Peyer's patch (tissue), 4 donors: ENCODE measurements around the gene KHDRBS1. TPM values are rescaled to one million over a fixed set of nuclear protein-coding genes. Genes with fewer than 3 reads are reported as not detected.

Experiments
- DNase-seq, 3 donors: peaks; one replicate each; pipeline ENCODE4 v3.0.0-alpha.2; 2017 to 2019
- H3K27ac ChIP-seq, 4 donors: fragments of 200-600 bp; sonication (generic); one replicate each; pipeline ENCODE4 v1.5.1; 2016 to 2019
- H3K27me3 ChIP-seq, 2 donors: fragments of 200-600 bp; sonication (generic); one replicate each; pipeline ENCODE4 v1.5.1; 2019
- H3K36me3 ChIP-seq, 3 donors: fragments of 200-600 bp; sonication (generic); one replicate each; pipeline ENCODE4 v1.5.1; 2016 to 2019
- H3K4me1 ChIP-seq, 4 donors: fragments of 200-600 bp; sonication (generic); one replicate each; pipeline ENCODE4 v1.5.1; 2016 to 2019
- H3K4me3 ChIP-seq, 4 donors: fragments of 200-600 bp; sonication (generic); 1 replicate in 3 of 4; 2 replicates in 1 of 4; pipeline ENCODE4 v1.5.1; 2016 to 2019; ENCODE audit warnings: mild to moderate bottlenecking in 1 of 4
- H3K9me3 ChIP-seq, 4 donors: fragments of 200-600 bp; sonication (generic); one replicate each; pipeline ENCODE4 v1.5.1; 2016 to 2019; ENCODE audit warnings: mild to moderate bottlenecking in 1 of 4
- POLR2A ChIP-seq, 2 donors: fragments of 450-650 bp; IDR thresholded peaks; one replicate each; pipeline ENCODE4 v1.5.1; 2017; ENCODE audit warnings: antibody characterized with exemption in 2 of 2, mild to moderate bottlenecking in 2 of 2, moderate library complexity in 2 of 2
- total RNA-seq, 4 donors: library from RNA; depleted of rRNA; stranded (reverse); fragments of >200 nt; gene quantifications; one replicate each; pipeline ENCODE4 v1.1.0, GENCODE V29; 2016
- TF ChIP-seq, protein P1 (sequence below), 6 experiments: fragments of 450-650 bp in 4 of 6; fragments of 200-600 bp in 2 of 6; sonication (generic) in 1 of 6; IDR thresholded peaks; one replicate each; pipeline ENCODE4 v1.5.1; 2017 to 2019; ENCODE audit warnings: antibody characterized with exemption in 6 of 6, mild to moderate bottlenecking in 3 of 6, moderate library complexity in 1 of 6

Gene KHDRBS1
- total RNA-seq, 4 donors from 2014 or later = 54.2 to 97.4 (median 59.7) TPM

DNA sequence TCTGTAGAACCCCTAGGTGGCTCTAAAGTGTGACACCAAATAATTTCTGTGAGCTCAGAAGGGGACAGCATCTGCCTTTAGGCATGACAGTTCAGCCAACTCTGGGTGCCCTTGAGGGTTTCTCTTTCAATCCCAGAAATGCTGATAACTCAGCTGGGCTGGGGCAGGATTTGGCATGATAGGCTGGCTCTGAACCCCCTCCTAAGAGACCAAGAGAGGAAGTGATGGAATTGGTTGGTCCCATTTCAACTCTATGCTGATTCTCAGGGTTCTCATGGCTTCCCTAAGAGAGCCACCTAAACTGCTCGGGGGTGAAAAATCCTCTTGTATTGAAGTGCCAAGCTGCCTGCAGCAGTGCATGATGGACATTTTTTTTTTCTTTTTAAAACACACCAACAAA lies 30.6 kb downstream of the KHDRBS1 start:
- Histone ChIP-seq H3K36me3 (peaks cover 0 to 46% (median 0%) of the 10 kb centered on the region in 3 donors), H3K4me1 (no peaks in the 10 kb centered on the region), H3K9me3 (no peaks in the 10 kb centered on the region), H3K27ac (no peak overlapping the region), H3K4me3 (no peak overlapping the region), H3K27me3 (no peaks in the 10 kb centered on the region)
- DNase-seq = no peak
- TF ChIP-seq, protein P1, sequence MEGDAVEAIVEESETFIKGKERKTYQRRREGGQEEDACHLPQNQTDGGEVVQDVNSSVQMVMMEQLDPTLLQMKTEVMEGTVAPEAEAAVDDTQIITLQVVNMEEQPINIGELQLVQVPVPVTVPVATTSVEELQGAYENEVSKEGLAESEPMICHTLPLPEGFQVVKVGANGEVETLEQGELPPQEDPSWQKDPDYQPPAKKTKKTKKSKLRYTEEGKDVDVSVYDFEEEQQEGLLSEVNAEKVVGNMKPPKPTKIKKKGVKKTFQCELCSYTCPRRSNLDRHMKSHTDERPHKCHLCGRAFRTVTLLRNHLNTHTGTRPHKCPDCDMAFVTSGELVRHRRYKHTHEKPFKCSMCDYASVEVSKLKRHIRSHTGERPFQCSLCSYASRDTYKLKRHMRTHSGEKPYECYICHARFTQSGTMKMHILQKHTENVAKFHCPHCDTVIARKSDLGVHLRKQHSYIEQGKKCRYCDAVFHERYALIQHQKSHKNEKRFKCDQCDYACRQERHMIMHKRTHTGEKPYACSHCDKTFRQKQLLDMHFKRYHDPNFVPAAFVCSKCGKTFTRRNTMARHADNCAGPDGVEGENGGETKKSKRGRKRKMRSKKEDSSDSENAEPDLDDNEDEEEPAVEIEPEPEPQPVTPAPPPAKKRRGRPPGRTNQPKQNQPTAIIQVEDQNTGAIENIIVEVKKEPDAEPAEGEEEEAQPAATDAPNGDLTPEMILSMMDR (IDR thresholded peaks at IDR 0.05) = no peak
- TF ChIP-seq POLR2A (IDR thresholded peaks at IDR 0.05) = no peak

DNA sequence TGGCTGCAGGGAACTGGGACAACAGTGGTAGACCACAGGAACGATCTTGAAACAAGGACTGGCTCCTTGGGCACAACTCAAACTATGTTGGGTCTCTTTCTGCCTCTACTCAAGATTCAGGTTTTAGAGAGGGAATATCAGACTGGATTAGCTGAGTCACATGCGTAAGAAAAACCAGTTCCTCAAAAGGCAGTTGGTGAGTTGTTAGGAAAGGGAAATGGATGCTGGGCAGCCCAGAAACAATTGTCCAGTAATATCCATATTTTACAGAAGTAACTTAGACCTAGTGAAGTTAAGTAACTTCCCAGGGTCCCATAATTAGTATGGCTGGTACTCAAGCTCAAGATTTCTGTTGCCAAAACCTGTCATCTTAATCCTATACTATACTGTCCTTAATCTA lies 32.1 kb downstream of the KHDRBS1 start:
- TF ChIP-seq, protein P1 (IDR thresholded peaks at IDR 0.05) = no peak
- TF ChIP-seq POLR2A (IDR thresholded peaks at IDR 0.05) = no peak

DNA sequence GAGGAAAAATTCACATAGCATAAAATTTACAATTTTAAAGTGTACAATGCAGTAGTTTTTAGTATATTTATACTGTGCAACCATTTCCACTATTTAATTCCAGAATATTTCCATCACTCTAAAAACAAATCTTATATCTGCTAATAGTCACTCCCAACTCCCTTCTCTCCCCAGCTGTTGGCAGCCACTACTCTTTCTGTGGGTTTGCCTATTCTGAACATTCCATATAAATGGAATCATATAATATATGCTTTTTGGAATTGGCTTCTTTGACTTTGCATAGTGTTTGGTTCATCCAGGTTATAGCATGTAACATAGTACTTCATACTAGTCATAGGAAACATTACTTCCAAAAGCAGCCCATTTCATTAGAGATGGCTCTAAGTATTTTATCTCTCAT lies 34.0 kb downstream of the KHDRBS1 start:
- Histone ChIP-seq H3K27me3 (no peaks in the 10 kb centered on the region), H3K4me1 (no peaks in the 10 kb centered on the region), H3K4me3 (no peak overlapping the region), H3K36me3 (peaks cover 0 to 40% (median 0%) of the 10 kb centered on the region in 3 donors), H3K27ac (no peak overlapping the region), H3K9me3 (no peaks in the 10 kb centered on the region)
- TF ChIP-seq, protein P1 (IDR thresholded peaks at IDR 0.05) = no peak
- no peak for TF ChIP-seq POLR2A (IDR thresholded peaks at IDR 0.05)
- DNase-seq = no peak

More for the DNA sequence above, 32.1 kb downstream of the KHDRBS1 start:
- H3K4me1 ChIP-seq = no peaks in the 10 kb centered on the region
- peaks cover 0 to 43% (median 0%) of the 10 kb centered on the region in 3 donors for H3K36me3 ChIP-seq
- no peak for DNase-seq
- no peak overlapping the region for H3K27ac ChIP-seq
- H3K27me3 ChIP-seq = no peaks in the 10 kb centered on the region
- no peaks in the 10 kb centered on the region for H3K9me3 ChIP-seq
- no peak overlapping the region for H3K4me3 ChIP-seq

DNA sequence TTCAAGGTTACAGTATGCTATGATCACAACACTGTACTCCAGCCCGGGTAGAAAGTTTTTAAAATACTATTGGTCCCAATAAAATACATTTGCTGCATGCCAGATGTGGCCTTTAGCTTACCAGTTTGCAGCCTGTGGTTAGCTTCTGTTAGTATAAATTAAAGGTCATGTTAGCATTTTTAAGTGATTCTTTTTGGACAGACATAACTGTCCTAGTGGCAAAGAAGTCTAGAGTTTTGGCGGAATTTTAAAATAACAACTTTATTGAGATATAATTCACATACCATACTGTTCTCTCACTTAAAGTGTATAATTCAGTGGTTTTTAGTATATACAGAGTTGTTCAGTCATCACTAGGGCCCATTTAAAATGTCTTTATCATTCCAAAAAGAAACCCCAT lies 34.8 kb downstream of the KHDRBS1 start:
- Histone ChIP-seq H3K36me3 (peaks cover 0 to 41% (median 0%) of the 10 kb centered on the region in 3 donors), H3K4me1 (no peaks in the 10 kb centered on the region), H3K9me3 (no peaks in the 10 kb centered on the region), H3K27ac (no peak overlapping the region), H3K4me3 (no peak overlapping the region), H3K27me3 (no peaks in the 10 kb centered on the region)
- DNase-seq = no peak
- TF ChIP-seq, protein P1 (IDR thresholded peaks at IDR 0.05) = no peak
- no peak for TF ChIP-seq POLR2A (IDR thresholded peaks at IDR 0.05)

DNA sequence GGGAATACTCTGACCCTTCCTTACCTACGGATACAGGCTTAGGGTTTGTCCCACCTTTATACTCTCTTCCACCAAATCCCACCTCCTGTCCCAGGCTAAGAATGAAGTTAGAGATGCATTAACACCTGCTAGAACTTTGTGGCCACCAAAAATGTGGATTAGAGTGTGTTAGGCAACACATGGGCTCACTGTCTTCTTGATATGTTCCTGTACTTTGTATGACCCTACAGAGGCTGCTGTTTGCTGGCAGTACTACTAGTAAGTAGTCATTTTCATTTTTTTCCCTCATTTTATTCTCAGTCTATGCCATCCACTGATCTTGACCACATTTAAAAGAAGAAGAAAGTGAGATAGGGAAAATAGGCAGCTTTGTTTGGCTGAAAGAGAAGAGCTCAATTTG lies 38.0 kb downstream of the KHDRBS1 start:
- no peaks in the 10 kb centered on the region for H3K9me3 ChIP-seq
- no peak for DNase-seq
- H3K36me3 ChIP-seq = peaks cover 0 to 72% (median 0%) of the 10 kb centered on the region in 3 donors
- TF ChIP-seq, protein P1 (IDR thresholded peaks at IDR 0.05) = no peak
- TF ChIP-seq POLR2A (IDR thresholded peaks at IDR 0.05) = no peak
- H3K4me1 ChIP-seq = no peaks in the 10 kb centered on the region
- no peaks in the 10 kb centered on the region for H3K27me3 ChIP-seq
- H3K27ac ChIP-seq = no peak overlapping the region
- H3K4me3 ChIP-seq = no peak overlapping the region

DNA sequence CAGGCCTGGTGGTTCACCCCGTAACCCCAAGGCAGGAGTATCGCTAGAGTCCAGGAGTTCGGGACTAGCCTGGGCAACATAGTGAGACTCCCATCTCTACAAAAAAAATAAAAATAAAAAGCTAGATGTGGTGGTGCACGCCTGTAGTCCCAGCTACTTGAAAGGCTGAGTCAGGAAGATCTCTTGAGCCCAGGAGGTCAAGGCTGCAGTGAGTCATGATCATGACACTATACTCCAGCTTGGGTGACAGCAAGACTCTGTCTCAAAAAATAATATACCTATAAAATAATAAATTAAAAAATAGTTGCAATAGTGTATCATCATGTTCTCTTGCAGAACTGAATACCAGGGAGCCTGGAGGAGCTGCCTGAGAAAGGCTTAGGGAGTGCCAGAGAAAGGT lies 39.2 kb downstream of the KHDRBS1 start:
- H3K36me3 ChIP-seq = peaks cover 0 to 74% (median 0%) of the 10 kb centered on the region in 3 donors
- DNase-seq = no peak

More for the DNA sequence above, 39.2 kb downstream of the KHDRBS1 start:
- H3K27me3 ChIP-seq = no peaks in the 10 kb centered on the region
- H3K4me1 ChIP-seq = no peaks in the 10 kb centered on the region
- no peak overlapping the region for H3K4me3 ChIP-seq
- H3K27ac ChIP-seq = no peak overlapping the region
- TF ChIP-seq, protein P1 (IDR thresholded peaks at IDR 0.05) = no peak
- no peak for TF ChIP-seq POLR2A (IDR thresholded peaks at IDR 0.05)
- no peaks in the 10 kb centered on the region for H3K9me3 ChIP-seq
